K562 (cell line): Measurements from ENCODE around the gene HSPA1L. TPM values are rescaled to one million over a fixed set of nuclear protein-coding genes. Genes with fewer than 3 reads are reported as not detected.
A peak's percentile ranks its signal among the peaks of the same experiment; 100 is the strongest.

Experiments
- BCL6 ChIP-seq: fragments of 250-450 bp; sonication (Bioruptor Pico); IDR thresholded peaks from 2 replicates; pipeline ENCODE4 v1.4.0; 2020
- EGR1 ChIP-seq: fragments of 450-650 bp; conservative IDR thresholded peaks from 2 replicates; pipeline ENCODE4 v1.6.1; 2017; ENCODE audit warnings: mild to moderate bottlenecking
- GABPB1 ChIP-seq: sonication (generic); formaldehyde crosslinking; IDR thresholded peaks from 2 replicates; pipeline ENCODE4 v1.8.0; 2022; ENCODE audit warnings: mild to moderate bottlenecking, missing genetic modification reagents
- HDGF ChIP-seq: fragments of 450-650 bp; IDR thresholded peaks from 2 replicates; pipeline ENCODE4 v1.6.1; 2016
- JUN ChIP-seq, 2 experiments: sonication (generic) in 1 of 2; formaldehyde crosslinking in 1 of 2; IDR thresholded peaks; 2 replicates each; pipeline versions ENCODE4 v1.6.1 to v1.8.0; 2012 to 2022; ENCODE audit warnings: borderline replicate concordance in 2 of 2, mild to moderate bottlenecking in 2 of 2, improper control_type of control experiment in 1 of 2, low read depth in 1 of 2, low read length in 1 of 2, missing genetic modification reagents in 1 of 2
- NRF1 ChIP-seq, 2 experiments: fragments of 450-650 bp; IDR thresholded peaks in 1 of 2; conservative IDR thresholded peaks in 1 of 2; 2 replicates each; pipeline ENCODE4 v1.6.1; 2014; ENCODE audit warnings: mild to moderate bottlenecking in 2 of 2
- PPARD ChIP-seq: fragments of 250-450 bp; sonication (Bioruptor Pico); IDR thresholded peaks from 2 replicates; pipeline ENCODE4 v1.8.0; 2022; ENCODE audit warnings: inconsistent platforms, mild to moderate bottlenecking, moderate library complexity
- SNRNP70 ChIP-seq: fragments of 200-400 bp; formaldehyde crosslinking; optimal IDR thresholded peaks from 2 replicates; pipeline ENCODE3; 2017; ENCODE audit warnings: low read depth, low read length
- ZNF174 ChIP-seq: fragments of 250-450 bp; sonication (Bioruptor Pico); IDR thresholded peaks from 2 replicates; pipeline ENCODE4 v1.4.0; 2020; ENCODE audit warnings: mild to moderate bottlenecking
- ZNF408 ChIP-seq: fragments of 250-450 bp; sonication (Bioruptor Pico); IDR thresholded peaks from 2 replicates; pipeline ENCODE4 v1.4.0; 2020; ENCODE audit warnings: low read depth, mild to moderate bottlenecking, moderate library complexity
- polyA plus RNA-seq, 8 experiments: library from polyadenylated mRNA; depleted of rRNA in 4 of 8; stranded (reverse) in 5 of 8; unstranded in 3 of 8; fragments of >200 nt; fragmentation: Nextera tagmentation in 2 of 8; fragmentation: Illumina TruSeq in 1 of 8; extraction: Ambion mirVana in 2 of 8; extraction: Trizol in 1 of 8; gene quantifications; 2 replicates each; pipeline versions ENCODE4 v1.2.1 to v1.2.3, GENCODE V29; 2011 to 2014; ENCODE audit warnings: inconsistent platforms in 1 of 8, missing spikeins in 1 of 8
- total RNA-seq, 7 experiments: library from RNA; depleted of rRNA in 6 of 7; stranded (reverse); fragments of >200 nt in 6 of 7; fragmentation: Illumina TruSeq in 2 of 7; extraction: Trizol in 2 of 7; gene quantifications; 2 replicates each; pipeline versions ENCODE4 v1.2.1 to v1.2.3, GENCODE V29; 2011 to 2021; ENCODE audit warnings: low replicate concordance in 1 of 7
- TF ChIP-seq, protein P1 (sequence below): fragments of 200-600 bp; sonication (generic); IDR thresholded peaks from one replicate; pipeline ENCODE4 v1.6.1; 2012; ENCODE audit warnings: mild to moderate bottlenecking, low read depth, low read length, inconsistent platforms
- TF ChIP-seq, protein P2 (sequence below): fragments of 450-650 bp; IDR thresholded peaks from one replicate; pipeline ENCODE4 v1.6.1; 2018; ENCODE audit warnings: mild to moderate bottlenecking, moderate library complexity; ENCODE audit not compliant: partially characterized antibody
- TF ChIP-seq, protein P3 (sequence below): fragments of 450-650 bp; formaldehyde crosslinking; IDR thresholded peaks from 2 replicates; pipeline ENCODE4 v1.4.0; 2020; ENCODE audit warnings: mild to moderate bottlenecking, moderate library complexity

HSPA1L gene
- total and polyA plus RNA-seq, 9 of the 15 experiments (the other 6 are each of a cell fraction or from before 2014, with no cell fraction given) = 0.14 to 2.1 (median 1.3) TPM

DNA sequence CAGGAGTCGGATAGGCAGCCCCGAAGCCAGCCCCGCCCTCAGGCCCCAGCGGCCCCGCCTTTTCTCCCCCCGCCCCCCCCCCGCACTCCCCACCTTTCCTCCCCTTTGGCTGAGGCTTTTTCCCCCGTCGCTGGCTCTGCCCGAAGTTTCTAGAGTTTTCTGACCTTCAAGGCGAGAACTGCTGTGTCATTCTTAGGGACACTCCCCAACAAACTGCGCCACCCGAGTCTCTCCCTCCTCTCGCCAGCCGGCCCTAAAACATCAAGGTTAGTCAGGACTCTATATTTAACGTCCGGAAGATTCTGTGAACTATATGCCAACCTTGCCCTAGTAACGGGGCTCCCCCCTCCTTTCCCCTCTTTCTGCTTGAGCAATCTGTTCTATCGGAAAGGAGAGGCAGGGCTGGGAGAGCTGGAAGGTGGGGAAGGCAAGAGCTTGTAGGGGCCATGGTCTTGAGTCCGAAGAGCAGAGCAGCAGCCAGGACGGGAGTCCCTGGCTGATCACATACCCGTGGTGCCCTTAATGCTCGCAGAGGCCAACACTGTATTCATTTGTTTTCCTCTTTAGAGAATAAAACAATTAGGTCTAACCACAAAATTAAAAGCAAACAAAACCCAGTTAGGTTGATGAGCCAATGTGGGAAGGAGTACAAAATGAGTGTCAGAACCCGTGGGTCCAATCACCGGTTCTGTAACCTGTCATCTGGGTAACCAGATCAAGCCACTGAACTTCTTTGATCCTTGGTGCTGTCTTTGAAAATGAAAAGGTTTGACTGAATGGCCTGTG is 7.1 kb upstream of the HSPA1L start (continued):
- TF ChIP-seq, protein P1, sequence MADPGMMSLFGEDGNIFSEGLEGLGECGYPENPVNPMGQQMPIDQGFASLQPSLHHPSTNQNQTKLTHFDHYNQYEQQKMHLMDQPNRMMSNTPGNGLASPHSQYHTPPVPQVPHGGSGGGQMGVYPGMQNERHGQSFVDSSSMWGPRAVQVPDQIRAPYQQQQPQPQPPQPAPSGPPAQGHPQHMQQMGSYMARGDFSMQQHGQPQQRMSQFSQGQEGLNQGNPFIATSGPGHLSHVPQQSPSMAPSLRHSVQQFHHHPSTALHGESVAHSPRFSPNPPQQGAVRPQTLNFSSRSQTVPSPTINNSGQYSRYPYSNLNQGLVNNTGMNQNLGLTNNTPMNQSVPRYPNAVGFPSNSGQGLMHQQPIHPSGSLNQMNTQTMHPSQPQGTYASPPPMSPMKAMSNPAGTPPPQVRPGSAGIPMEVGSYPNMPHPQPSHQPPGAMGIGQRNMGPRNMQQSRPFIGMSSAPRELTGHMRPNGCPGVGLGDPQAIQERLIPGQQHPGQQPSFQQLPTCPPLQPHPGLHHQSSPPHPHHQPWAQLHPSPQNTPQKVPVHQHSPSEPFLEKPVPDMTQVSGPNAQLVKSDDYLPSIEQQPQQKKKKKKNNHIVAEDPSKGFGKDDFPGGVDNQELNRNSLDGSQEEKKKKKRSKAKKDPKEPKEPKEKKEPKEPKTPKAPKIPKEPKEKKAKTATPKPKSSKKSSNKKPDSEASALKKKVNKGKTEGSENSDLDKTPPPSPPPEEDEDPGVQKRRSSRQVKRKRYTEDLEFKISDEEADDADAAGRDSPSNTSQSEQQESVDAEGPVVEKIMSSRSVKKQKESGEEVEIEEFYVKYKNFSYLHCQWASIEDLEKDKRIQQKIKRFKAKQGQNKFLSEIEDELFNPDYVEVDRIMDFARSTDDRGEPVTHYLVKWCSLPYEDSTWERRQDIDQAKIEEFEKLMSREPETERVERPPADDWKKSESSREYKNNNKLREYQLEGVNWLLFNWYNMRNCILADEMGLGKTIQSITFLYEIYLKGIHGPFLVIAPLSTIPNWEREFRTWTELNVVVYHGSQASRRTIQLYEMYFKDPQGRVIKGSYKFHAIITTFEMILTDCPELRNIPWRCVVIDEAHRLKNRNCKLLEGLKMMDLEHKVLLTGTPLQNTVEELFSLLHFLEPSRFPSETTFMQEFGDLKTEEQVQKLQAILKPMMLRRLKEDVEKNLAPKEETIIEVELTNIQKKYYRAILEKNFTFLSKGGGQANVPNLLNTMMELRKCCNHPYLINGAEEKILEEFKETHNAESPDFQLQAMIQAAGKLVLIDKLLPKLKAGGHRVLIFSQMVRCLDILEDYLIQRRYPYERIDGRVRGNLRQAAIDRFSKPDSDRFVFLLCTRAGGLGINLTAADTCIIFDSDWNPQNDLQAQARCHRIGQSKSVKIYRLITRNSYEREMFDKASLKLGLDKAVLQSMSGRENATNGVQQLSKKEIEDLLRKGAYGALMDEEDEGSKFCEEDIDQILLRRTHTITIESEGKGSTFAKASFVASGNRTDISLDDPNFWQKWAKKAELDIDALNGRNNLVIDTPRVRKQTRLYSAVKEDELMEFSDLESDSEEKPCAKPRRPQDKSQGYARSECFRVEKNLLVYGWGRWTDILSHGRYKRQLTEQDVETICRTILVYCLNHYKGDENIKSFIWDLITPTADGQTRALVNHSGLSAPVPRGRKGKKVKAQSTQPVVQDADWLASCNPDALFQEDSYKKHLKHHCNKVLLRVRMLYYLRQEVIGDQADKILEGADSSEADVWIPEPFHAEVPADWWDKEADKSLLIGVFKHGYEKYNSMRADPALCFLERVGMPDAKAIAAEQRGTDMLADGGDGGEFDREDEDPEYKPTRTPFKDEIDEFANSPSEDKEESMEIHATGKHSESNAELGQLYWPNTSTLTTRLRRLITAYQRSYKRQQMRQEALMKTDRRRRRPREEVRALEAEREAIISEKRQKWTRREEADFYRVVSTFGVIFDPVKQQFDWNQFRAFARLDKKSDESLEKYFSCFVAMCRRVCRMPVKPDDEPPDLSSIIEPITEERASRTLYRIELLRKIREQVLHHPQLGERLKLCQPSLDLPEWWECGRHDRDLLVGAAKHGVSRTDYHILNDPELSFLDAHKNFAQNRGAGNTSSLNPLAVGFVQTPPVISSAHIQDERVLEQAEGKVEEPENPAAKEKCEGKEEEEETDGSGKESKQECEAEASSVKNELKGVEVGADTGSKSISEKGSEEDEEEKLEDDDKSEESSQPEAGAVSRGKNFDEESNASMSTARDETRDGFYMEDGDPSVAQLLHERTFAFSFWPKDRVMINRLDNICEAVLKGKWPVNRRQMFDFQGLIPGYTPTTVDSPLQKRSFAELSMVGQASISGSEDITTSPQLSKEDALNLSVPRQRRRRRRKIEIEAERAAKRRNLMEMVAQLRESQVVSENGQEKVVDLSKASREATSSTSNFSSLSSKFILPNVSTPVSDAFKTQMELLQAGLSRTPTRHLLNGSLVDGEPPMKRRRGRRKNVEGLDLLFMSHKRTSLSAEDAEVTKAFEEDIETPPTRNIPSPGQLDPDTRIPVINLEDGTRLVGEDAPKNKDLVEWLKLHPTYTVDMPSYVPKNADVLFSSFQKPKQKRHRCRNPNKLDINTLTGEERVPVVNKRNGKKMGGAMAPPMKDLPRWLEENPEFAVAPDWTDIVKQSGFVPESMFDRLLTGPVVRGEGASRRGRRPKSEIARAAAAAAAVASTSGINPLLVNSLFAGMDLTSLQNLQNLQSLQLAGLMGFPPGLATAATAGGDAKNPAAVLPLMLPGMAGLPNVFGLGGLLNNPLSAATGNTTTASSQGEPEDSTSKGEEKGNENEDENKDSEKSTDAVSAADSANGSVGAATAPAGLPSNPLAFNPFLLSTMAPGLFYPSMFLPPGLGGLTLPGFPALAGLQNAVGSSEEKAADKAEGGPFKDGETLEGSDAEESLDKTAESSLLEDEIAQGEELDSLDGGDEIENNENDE = no peak
- TF ChIP-seq NRF1 (conservative IDR thresholded peaks at IDR 0.05 in 1 of 2, IDR thresholded peaks at IDR 0.05 in 1 of 2) (0 out of 4 replicates have a peak, but pooled peaks have one; percentile 4 to 7), EGR1 (no peak), JUN (IDR thresholded peaks at IDR 0.05; ENCODE audit: borderline replicate concordance, low read depth, low read length) (peak; percentile 73), JUN (CRISPR knock-in tag; IDR thresholded peaks at IDR 0.05; ENCODE audit: borderline replicate concordance) (no peak), HDGF (no peak), BCL6 (no peak), ZNF408 (CRISPR knock-in tag) (no peak), SNRNP70 (no peak), PPARD (CRISPR knock-in tag) (no peak), GABPB1 (CRISPR knock-in tag) (0 out of 2 replicates have a peak, but pooled peaks have one; percentile 16), ZNF174 (CRISPR knock-in tag) (no peak)
- TF ChIP-seq, protein P2, sequence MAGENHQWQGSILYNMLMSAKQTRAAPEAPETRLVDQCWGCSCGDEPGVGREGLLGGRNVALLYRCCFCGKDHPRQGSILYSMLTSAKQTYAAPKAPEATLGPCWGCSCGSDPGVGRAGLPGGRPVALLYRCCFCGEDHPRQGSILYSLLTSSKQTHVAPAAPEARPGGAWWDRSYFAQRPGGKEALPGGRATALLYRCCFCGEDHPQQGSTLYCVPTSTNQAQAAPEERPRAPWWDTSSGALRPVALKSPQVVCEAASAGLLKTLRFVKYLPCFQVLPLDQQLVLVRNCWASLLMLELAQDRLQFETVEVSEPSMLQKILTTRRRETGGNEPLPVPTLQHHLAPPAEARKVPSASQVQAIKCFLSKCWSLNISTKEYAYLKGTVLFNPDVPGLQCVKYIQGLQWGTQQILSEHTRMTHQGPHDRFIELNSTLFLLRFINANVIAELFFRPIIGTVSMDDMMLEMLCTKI = no peak
- TF ChIP-seq, protein P3, sequence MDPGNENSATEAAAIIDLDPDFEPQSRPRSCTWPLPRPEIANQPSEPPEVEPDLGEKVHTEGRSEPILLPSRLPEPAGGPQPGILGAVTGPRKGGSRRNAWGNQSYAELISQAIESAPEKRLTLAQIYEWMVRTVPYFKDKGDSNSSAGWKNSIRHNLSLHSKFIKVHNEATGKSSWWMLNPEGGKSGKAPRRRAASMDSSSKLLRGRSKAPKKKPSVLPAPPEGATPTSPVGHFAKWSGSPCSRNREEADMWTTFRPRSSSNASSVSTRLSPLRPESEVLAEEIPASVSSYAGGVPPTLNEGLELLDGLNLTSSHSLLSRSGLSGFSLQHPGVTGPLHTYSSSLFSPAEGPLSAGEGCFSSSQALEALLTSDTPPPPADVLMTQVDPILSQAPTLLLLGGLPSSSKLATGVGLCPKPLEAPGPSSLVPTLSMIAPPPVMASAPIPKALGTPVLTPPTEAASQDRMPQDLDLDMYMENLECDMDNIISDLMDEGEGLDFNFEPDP (CRISPR knock-in tag) = 0 out of 2 replicates have a peak, but pooled peaks have one; percentile 47
